Ovary (tissue), 3 donors: ENCODE results near the gene MIS12.

ENCODE experiments used
- POLR2A ChIP-seq: fragments of 450-650 bp; IDR thresholded peaks from one replicate; pipeline ENCODE4 v1.6.1; 2017; ENCODE audit warnings: antibody characterized with exemption, mild to moderate bottlenecking, moderate library complexity
- TF ChIP-seq, protein P1 (sequence below), 3 donors: fragments of 450-650 bp in 2 of 3; fragments of 200-600 bp in 1 of 3; IDR thresholded peaks; one replicate each; pipeline versions ENCODE4 v1.5.1 to v1.8.0; 2016 to 2022; ENCODE audit warnings: antibody characterized with exemption in 3 of 3, mild to moderate bottlenecking in 1 of 3
- donor health status: DM: no; HTN: no; CAD: no.

DNA sequence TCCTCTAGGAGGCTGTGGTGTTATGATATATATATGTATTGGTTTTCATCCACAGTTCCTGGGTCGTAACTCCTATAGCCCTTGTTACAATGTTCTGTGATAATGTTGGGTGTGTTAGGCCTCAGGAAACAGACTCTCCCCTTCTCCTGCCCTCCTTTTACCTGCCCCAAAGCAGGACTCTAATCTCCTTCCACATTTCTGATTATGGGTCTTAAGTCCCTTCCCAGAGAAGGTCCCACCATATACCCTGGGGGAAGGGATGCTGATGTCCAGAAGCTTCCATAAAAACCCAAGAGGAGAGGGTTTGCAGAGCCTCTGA lies 47.0 kb upstream of the MIS12 start:
- no peak for TF ChIP-seq POLR2A
- TF ChIP-seq, protein P1, sequence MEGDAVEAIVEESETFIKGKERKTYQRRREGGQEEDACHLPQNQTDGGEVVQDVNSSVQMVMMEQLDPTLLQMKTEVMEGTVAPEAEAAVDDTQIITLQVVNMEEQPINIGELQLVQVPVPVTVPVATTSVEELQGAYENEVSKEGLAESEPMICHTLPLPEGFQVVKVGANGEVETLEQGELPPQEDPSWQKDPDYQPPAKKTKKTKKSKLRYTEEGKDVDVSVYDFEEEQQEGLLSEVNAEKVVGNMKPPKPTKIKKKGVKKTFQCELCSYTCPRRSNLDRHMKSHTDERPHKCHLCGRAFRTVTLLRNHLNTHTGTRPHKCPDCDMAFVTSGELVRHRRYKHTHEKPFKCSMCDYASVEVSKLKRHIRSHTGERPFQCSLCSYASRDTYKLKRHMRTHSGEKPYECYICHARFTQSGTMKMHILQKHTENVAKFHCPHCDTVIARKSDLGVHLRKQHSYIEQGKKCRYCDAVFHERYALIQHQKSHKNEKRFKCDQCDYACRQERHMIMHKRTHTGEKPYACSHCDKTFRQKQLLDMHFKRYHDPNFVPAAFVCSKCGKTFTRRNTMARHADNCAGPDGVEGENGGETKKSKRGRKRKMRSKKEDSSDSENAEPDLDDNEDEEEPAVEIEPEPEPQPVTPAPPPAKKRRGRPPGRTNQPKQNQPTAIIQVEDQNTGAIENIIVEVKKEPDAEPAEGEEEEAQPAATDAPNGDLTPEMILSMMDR (IDR thresholded peaks at IDR 0.05) = no peak
